OCI-LY1 (cell line): Measurements from ENCODE around the gene BCR.

ENCODE experiments used
- H2AFZ ChIP-seq: fragments of 200-600 bp; sonication (generic), shearing (Covaris generic); 2 replicates; pipeline ENCODE4 v1.6.0; 2014; ENCODE audit warnings: antibody characterized with exemption, mild to moderate bottlenecking, low read length
- H3F3A ChIP-seq: fragments of 200-600 bp; sonication (generic), shearing (Covaris generic); 2 replicates; pipeline ENCODE4 v1.6.0; 2014; ENCODE audit warnings: mild to moderate bottlenecking, antibody characterized with exemption, low read length, moderate library complexity; ENCODE audit not compliant: insufficient read depth
- H3K27ac ChIP-seq: fragments of 200-600 bp; sonication (generic); 2 replicates; pipeline ENCODE4 v1.5.1; 2014; ENCODE audit warnings: low read length, mixed run types, mild to moderate bottlenecking, low read depth; ENCODE audit not compliant: poor library complexity, severe bottlenecking
- H3K27me3 ChIP-seq: fragments of 200-600 bp; sonication (generic); 2 replicates; pipeline ENCODE4 v1.6.0; 2014; ENCODE audit warnings: antibody characterized with exemption, mild to moderate bottlenecking, low read length, moderate library complexity; ENCODE audit not compliant: insufficient read depth
- H3K36me3 ChIP-seq: fragments of 200-600 bp; sonication (generic); 2 replicates; pipeline ENCODE4 v1.6.1; 2014; ENCODE audit warnings: mild to moderate bottlenecking, antibody characterized with exemption, low read length, moderate library complexity, mixed read lengths; ENCODE audit not compliant: insufficient read depth
- H3K4me1 ChIP-seq: fragments of 200-600 bp; sonication (generic); 2 replicates; pipeline ENCODE4 v1.5.1; 2014; ENCODE audit warnings: mild to moderate bottlenecking, low read length, moderate library complexity; ENCODE audit not compliant: insufficient read depth, severe bottlenecking
- H3K4me2 ChIP-seq: fragments of 200-600 bp; sonication (generic), shearing (Covaris generic); 2 replicates; pipeline ENCODE4 v1.6.1; 2014; ENCODE audit warnings: low read length
- H3K4me3 ChIP-seq: fragments of 200-600 bp; sonication (generic); 2 replicates; pipeline ENCODE4 v1.5.1; 2014; ENCODE audit warnings: low read length, low read depth, mild to moderate bottlenecking, mixed read lengths; ENCODE audit not compliant: poor library complexity, severe bottlenecking
- H3K79me2 ChIP-seq: fragments of 200-600 bp; shearing (Covaris generic); 2 replicates; pipeline ENCODE4 v1.6.1; 2016; ENCODE audit warnings: mixed run types, low read length, mixed read lengths; ENCODE audit not compliant: insufficient read depth
- H3K9ac ChIP-seq: fragments of 200-600 bp; sonication (generic), shearing (Covaris generic); 2 replicates; pipeline ENCODE4 v1.6.1; 2014; ENCODE audit warnings: mild to moderate bottlenecking, low read length, mixed read lengths
- H3K9me2 ChIP-seq: fragments of 200-600 bp; sonication (generic), shearing (Covaris generic); 2 replicates; pipeline ENCODE4 v1.6.1; 2014; ENCODE audit warnings: low read depth, mild to moderate bottlenecking, low read length, mixed read lengths
- H3K9me3 ChIP-seq: fragments of 200-600 bp; shearing (Covaris generic); 2 replicates; pipeline ENCODE4 v1.6.1; 2014; ENCODE audit warnings: low read length, mixed read lengths
- H4K20me1 ChIP-seq: fragments of 200-600 bp; sonication (generic), shearing (Covaris generic); 2 replicates; pipeline ENCODE4 v1.6.0; 2016; ENCODE audit warnings: mild to moderate bottlenecking, low read length; ENCODE audit not compliant: insufficient read depth
- EZH2 ChIP-seq: fragments of 200-600 bp; sonication (generic), shearing (Covaris generic); IDR thresholded peaks from 2 replicates; pipeline ENCODE4 v1.8.0; 2017; ENCODE audit warnings: borderline replicate concordance, mixed run types, mild to moderate bottlenecking, antibody characterized with exemption, low read length, moderate library complexity, mixed read lengths
- TF ChIP-seq, protein P1 (sequence below): fragments of 200-600 bp; sonication (generic), shearing (Covaris generic); IDR thresholded peaks from 2 replicates; pipeline ENCODE4 v1.5.1; 2017; ENCODE audit warnings: mild to moderate bottlenecking, antibody characterized with exemption, low read length, moderate library complexity, mixed read lengths

Gene BCR

DNA sequence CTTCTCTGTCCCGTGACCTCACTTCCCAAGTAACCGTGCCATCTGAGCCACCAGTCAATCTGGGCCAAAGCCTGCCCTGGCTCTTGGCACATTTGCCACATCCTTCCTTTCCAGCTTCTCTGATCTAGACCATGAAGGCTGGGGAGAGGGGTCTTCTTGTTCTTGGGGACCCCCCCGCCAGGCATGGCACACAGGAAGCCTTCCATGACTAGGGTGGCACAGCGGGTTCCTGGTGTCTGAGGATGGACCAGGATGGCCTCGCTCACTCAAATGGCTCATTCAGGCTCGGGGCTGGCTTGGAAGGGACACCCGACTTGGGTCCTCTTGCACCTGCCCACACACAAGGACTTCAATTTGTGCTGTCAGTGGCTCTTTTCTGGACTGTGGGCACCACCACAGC is 121.3 kb downstream of the BCR start:
- H3K9ac ChIP-seq = no peak overlapping the region
- H3K4me3 ChIP-seq = no peak overlapping the region
- H3F3A ChIP-seq = no peaks in the 10 kb centered on the region
- H4K20me1 ChIP-seq = no peaks in the 10 kb centered on the region
- H3K27ac ChIP-seq = no peak overlapping the region
- no peak overlapping the region for H2AFZ ChIP-seq
- no peaks in the 10 kb centered on the region for H3K9me3 ChIP-seq
- no peaks in the 10 kb centered on the region for H3K27me3 ChIP-seq
- no peak overlapping the region for H3K4me2 ChIP-seq
- H3K36me3 ChIP-seq = peaks cover 92% of the 10 kb centered on the region
- no peaks in the 10 kb centered on the region for H3K79me2 ChIP-seq
- no peaks in the 10 kb centered on the region for H3K4me1 ChIP-seq
- TF ChIP-seq EZH2 = no peak
- TF ChIP-seq, protein P1, sequence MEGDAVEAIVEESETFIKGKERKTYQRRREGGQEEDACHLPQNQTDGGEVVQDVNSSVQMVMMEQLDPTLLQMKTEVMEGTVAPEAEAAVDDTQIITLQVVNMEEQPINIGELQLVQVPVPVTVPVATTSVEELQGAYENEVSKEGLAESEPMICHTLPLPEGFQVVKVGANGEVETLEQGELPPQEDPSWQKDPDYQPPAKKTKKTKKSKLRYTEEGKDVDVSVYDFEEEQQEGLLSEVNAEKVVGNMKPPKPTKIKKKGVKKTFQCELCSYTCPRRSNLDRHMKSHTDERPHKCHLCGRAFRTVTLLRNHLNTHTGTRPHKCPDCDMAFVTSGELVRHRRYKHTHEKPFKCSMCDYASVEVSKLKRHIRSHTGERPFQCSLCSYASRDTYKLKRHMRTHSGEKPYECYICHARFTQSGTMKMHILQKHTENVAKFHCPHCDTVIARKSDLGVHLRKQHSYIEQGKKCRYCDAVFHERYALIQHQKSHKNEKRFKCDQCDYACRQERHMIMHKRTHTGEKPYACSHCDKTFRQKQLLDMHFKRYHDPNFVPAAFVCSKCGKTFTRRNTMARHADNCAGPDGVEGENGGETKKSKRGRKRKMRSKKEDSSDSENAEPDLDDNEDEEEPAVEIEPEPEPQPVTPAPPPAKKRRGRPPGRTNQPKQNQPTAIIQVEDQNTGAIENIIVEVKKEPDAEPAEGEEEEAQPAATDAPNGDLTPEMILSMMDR = no peak
- H3K9me2 ChIP-seq = no peaks in the 10 kb centered on the region

DNA sequence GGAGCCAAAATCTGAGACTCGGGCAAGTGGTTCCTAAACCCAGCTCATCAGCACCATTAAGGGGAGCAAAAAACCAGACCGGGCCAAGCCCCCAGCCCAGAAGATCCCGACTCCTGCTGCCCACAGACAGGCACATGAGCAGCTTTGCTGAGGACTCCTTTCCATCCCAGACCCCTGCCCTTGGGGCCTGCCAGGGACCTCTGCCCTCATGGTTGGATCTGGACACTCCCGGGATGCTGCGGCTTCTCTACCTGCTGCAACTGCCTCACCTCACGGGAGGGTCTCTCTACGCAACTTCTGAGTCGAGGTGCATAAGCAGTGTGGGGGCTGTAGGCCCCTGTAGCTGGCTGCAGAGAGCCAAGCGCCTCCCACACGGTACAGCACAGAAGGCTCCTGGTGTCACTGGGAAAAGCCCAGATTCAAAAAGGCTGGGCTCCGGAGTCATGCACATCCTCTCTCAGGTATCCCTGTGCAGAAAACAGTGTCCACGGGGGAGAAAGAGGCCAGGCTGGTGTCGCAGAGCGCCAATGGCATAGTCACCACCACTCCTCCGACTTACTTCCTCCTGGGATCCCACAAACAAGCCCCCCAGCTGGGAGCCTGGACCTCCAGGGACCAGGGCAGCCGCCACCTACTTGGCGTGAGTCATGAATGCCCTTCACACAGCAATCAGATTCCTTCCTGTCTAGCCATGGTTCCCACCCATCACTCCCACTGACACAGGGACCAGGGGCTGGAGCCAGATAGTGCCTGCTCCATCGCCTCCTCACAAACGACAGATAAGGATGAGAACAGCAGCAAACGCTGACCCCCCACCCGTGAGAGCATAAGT is 122.1 kb downstream of the BCR start:
- H3K9me2 ChIP-seq = no peaks in the 10 kb centered on the region
- no peaks in the 10 kb centered on the region for H4K20me1 ChIP-seq

DNA sequence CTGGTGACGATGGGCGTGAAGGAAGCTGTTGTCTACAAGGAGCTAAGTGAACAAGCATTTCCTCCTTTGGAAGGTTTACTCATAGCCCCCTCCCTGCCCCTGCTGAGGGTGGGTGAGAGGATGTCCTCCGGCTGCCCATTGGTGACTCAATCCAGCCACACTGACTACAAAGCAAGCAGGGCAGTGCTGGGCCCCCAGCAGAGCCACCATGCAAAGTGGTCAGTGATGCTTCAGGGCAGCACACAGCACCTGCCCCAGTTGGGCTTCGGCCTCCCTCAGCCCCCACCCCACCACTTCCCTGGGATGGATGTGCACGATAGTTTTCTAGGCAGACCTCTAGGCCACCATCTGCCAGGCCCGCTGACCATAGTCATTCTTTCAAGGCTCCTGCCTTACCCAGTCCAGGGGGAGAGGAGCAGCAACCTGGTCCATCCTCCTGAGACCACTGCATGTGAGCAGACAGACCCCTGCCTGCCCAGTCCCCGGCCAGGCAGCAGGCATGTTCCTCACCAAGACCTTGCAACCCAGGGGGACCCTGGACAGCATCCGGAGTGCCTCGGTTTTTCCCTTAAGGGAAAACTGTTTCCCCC is 125.1 kb downstream of the BCR start:
- Histone ChIP-seq H3K9ac (no peak overlapping the region), H2AFZ (no peak overlapping the region), H3K4me3 (no peak overlapping the region), H3K4me2 (no peak overlapping the region), H3K27me3 (no peaks in the 10 kb centered on the region), H3K9me2 (no peaks in the 10 kb centered on the region), H3K4me1 (no peaks in the 10 kb centered on the region), H3F3A (no peaks in the 10 kb centered on the region), H4K20me1 (no peaks in the 10 kb centered on the region), H3K9me3 (no peaks in the 10 kb centered on the region), H3K27ac (no peak overlapping the region), H3K79me2 (no peaks in the 10 kb centered on the region), H3K36me3 (peaks cover 59% of the 10 kb centered on the region)
- TF ChIP-seq EZH2 = no peak
- TF ChIP-seq, protein P1 = no peak

More for the DNA sequence above, 122.1 kb downstream of the BCR start:
- Histone ChIP-seq H2AFZ (no peak overlapping the region), H3K79me2 (no peaks in the 10 kb centered on the region), H3K4me1 (no peaks in the 10 kb centered on the region), H3K27ac (no peak overlapping the region), H3K9me3 (no peaks in the 10 kb centered on the region), H3K4me2 (no peak overlapping the region), H3K4me3 (no peak overlapping the region), H3F3A (no peaks in the 10 kb centered on the region), H3K9ac (no peak overlapping the region), H3K36me3 (peaks cover 89% of the 10 kb centered on the region), H3K27me3 (no peaks in the 10 kb centered on the region)
- TF ChIP-seq, protein P1 = no peak
- no peak for TF ChIP-seq EZH2
